GM15510 (cell line): ENCODE measurements around the gene STUB1.

ENCODE experiments used
- POLR2A ChIP-seq: IDR thresholded peaks from 3 replicates; pipeline ENCODE4 v1.6.1; 2011; ENCODE audit warnings: borderline replicate concordance; ENCODE audit not compliant: insufficient read length; ENCODE audit errors: extremely low read depth

Gene STUB1

DNA sequence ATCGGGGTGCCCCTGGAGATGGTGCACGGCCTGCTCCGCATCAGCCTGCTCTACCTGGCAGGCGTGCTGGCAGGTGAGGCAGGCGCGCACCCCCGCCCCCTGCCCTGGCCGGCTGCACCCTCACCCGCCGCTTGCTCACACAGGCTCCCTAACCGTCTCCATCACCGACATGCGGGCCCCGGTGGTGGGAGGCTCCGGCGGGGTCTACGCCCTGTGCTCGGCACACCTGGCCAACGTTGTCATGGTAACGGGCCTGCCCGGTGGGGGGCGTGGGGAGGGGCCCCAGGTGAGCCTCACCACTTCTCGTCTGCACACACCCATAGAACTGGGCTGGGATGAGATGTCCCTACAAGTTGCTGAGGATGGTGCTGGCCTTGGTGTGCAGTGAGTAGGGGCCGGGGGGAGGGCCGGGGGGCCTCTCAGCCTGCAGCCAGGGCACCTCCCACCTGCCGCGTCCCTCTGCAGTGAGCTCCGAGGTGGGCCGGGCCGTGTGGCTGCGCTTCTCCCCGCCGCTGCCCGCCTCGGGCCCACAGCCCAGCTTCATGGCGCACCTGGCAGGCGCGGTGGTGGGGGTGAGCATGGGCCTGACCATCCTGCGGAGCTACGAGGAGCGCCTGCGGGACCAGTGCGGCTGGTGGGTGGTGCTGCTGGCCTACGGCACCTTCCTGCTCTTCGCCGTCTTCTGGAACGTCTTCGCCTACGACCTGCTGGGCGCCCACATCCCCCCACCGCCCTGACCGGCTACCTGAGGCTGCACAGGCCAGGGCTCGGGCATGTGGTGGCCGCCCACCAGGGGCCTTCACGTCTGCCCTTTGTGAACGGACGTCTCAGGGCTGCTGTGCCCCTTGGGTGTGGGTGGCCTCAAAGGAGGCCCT is 2.7 kb upstream of the STUB1 start:
- TF ChIP-seq POLR2A, result no peak

DNA sequence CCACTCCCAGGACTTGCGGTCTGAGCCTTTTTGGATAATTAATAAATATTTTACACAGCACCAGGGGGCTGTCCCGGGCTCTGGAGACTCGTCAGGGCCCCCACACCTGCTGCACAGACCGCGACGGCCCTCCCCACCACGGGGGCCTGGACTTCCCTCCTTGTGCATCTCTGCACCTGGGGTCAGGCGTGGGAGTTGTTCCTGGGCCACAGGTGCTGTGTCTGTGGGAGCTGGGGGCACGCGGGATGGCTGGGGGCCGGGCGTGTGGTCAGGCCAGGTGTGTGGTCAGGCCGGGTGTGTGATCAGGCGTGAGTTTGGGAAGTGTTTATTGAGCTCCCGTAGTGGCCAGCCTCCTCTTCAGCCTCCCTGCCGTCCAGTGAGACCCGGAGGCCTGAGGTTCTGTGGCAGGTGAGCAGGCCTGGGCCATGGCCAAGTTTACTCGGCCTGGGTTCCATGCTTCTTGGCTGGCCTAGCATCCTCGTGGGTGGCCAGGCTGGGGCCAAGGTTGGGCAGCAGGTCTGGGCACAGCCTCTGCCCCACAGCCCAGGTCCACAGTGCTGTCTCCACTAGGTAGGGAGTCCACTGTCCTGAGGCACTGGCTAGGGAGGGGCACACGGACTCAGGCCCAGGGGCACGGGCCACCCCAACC is 1.9 kb upstream of the STUB1 start:
- no peak for TF ChIP-seq POLR2A

DNA sequence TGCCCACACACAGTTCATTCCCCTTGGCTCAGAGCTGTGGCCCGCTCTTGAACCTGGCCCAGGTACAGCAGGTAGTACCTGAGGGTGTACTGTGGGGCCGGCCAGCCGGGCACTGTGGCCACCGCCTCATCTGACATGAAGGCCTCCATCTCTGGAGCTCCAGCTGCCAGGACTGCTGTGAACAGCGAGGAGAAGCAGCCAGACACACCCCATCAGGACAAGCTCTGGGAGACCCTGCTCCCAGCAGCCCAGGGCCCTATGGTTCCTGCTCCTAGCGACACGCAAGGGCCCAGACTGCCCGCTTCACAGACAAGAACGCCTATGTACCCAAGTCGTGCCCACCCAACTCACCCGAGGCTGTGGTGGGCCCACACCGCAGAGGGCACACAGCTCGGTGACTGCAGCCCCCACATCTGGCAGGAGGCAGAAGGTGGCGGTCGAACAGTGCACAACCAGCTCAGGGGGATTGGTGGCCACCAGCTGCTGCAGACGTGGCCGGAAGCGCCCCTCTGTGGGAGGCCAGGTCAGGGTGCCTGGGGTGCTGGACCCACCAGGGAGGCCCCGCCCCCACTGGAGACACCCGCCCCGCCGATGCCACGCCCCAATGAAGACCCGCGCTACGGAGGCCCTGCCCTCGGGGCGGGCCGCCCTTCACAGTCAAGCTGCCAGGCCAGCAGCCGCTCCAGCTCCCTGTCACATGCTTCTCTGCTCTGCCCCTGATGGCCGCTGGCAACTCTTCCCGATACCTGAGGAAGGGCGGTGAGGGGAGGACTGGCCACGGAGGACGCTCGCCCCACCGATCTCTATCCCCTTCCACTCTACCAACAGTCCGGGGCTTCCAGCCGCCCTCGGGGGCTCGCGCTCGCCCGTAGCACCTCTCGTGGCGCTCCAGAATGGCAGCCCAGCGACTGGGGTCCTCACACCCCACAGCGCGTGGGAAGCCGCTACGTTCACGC is 1.1 kb upstream of the STUB1 start:
- TF ChIP-seq POLR2A, result peak; percentile 33

DNA sequence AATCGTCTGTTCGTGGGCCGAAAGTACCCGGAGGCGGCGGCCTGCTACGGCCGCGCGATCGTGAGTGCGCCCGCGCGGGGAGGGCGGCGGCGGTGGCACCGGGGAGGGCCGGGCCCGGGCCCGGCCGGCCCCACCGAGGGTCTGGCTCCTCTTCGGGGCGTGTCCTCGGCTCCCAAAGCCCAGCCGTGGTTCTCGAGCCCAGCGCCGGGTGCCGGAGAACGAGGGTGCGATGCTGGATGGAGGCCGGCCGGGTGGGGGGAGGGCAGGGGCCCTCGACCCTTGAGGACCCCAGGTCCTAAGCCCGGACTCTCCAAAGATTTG is 375 bp downstream of the STUB1 start:
- no peak for TF ChIP-seq POLR2A

DNA sequence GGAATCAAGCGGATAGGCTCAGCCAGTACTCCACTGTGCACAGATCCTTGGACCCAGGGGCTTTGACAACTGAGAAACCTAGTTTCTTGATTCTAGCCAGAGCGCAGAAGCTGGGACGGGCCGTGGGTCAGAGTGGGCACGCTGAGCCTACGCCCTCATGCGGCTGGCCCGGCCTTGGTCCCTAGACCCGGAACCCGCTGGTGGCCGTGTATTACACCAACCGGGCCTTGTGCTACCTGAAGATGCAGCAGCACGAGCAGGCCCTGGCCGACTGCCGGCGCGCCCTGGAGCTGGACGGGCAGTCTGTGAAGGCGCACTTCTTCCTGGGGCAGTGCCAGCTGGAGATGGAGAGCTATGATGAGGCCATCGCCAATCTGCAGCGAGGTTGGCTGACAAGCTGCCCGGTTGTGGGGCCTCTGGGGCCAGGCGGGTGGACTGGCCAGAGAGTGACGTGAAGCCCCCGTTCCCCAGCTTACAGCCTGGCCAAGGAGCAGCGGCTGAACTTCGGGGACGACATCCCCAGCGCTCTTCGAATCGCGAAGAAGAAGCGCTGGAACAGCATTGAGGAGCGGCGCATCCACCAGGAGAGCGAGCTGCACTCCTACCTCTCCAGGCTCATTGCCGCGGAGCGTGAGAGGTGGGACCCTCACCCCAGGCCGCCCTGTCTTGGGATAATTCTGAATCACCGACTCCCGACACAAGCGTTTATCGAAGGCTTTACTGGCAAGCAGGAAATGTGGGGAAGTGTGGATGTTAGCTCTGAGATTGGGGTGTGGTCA is 946 bp downstream of the STUB1 start:
- TF ChIP-seq POLR2A, result no peak

DNA sequence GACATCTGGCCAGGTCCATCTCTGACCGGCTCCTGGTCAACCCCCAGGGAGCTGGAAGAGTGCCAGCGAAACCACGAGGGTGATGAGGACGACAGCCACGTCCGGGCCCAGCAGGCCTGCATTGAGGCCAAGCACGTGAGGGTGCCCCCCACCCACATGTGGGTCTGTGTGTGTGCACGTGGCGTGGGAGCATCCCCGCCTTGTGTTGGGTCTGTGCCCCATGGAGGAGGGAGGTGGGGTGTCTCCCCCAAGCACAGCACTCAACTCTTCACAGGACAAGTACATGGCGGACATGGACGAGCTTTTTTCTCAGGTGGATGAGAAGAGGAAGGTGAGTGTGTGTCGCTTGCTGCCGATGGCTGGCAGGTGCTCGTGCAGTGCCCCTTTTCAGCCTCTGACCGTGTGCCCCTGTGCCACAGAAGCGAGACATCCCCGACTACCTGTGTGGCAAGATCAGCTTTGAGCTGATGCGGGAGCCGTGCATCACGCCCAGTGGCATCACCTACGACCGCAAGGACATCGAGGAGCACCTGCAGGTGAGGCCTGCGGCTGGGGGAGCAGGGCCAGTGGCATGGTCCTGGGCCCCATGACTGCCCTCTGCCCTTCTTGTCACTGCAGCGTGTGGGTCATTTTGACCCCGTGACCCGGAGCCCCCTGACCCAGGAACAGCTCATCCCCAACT is 1.7 kb downstream of the STUB1 start:
- no peak for TF ChIP-seq POLR2A

DNA sequence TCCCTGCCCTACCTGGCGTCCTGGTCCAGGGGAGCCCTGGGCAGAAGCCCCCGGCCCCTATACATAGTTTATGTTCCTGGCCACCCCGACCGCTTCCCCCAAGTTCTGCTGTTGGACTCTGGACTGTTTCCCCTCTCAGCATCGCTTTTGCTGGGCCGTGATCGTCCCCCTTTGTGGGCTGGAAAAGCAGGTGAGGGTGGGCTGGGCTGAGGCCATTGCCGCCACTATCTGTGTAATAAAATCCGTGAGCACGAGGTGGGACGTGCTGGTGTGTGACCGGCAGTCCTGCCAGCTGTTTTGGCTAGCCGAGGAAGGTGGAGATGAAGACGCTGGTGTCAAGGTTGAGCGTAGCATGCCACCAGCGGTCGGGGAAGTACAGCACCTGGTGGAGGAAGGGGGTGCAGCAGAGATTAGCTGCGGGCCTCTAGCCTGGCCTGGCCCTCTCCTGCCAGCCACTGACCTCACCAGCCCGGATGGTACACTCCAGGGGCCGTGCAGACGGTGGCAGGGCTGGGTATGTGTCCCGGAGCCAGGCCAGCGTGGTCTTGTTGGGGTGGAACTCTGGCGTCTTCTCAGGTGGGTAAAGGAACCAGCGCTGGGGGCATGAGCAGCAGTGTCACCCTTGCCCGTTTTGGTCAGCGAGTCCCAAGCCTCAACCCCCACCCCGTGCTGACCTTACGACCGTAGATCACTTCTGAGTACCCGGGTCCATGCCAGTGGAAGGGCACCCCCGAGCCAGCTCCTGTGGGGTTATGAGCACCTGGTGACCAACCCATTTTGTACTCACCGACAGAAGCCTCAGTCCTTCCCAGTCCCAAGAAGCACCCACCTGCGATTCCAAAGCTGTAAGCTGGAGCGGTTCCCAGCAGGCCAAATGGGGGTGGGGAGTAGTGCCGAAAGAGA is 2.5 kb downstream of the STUB1 start:
- TF ChIP-seq POLR2A, result no peak

DNA sequence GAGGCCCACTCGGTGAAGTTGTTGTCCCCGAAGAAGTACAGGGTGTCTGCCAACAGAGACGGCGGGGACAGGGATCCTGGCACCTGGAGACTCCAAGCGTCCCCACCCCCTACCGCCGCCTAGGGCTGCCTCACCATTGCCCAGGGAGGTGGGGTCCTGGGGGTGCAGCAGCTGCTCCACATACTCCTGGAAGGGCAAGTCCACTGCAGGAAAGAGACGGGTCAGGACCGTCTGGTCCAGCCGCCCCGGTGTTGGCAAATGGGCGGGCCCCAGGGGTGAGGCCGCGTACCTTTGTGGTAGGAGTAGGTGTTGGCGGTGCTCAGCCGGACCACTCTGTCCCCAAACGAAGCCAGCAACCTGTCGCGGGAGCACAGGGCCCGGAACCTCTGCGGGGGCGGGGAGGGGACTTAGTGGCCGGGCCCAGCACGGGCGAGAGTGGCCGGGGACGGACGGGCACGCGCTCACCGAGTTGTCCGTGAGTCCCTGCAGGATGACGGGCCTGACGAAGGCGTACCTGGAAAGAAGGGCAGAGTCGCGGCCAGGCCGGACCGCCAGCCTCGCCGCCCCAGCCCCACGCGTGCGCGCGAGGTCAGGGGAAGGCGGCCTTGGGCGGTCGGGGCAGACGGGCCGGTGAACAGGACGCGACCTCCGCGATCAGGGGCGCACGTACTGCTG is 3.3 kb downstream of the STUB1 start:
- no peak for TF ChIP-seq POLR2A

DNA sequence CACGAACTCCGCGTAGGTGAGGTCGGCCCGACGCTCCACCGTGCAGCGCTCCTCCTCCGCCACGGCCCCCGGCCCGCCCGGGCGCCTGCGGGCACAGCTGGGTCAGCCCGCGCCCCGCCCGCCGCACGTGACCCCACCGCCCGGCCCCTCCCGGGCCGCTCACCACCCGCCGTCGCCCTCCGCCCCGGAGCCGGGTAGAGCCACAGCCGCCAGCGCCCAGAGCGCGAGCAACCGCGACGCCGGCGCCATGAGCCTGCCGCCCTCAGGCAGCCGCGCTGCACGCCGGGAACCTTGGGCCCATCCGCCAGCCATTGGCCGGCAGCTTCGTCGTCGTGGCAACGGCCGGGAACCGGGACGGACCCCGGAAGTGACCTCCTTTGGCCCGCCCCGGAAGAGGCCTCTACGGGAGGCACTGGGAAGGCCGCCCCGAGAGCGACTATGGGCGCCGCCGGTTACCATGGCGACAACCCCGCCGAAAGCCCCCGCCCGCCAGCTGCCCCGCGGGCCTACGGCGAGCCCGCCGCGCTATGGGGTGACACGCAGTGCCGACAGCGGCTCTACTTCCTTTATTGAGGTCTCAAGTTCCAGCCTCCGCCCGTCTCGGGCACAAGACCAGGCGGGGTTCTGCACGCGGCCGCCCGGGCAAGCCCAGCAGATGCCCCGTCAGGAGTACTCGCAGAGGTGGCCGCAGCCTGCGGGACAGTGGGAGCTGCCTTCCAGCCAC is 4.0 kb downstream of the STUB1 start, which contains the start of gene JMJD8:
Gene JMJD8 (minus strand): TSS at position 264 of the 724 bp plus-strand sequence. CDS start 15 bp downstream, at position 249.
- peak; percentile 94 for TF ChIP-seq POLR2A

DNA sequence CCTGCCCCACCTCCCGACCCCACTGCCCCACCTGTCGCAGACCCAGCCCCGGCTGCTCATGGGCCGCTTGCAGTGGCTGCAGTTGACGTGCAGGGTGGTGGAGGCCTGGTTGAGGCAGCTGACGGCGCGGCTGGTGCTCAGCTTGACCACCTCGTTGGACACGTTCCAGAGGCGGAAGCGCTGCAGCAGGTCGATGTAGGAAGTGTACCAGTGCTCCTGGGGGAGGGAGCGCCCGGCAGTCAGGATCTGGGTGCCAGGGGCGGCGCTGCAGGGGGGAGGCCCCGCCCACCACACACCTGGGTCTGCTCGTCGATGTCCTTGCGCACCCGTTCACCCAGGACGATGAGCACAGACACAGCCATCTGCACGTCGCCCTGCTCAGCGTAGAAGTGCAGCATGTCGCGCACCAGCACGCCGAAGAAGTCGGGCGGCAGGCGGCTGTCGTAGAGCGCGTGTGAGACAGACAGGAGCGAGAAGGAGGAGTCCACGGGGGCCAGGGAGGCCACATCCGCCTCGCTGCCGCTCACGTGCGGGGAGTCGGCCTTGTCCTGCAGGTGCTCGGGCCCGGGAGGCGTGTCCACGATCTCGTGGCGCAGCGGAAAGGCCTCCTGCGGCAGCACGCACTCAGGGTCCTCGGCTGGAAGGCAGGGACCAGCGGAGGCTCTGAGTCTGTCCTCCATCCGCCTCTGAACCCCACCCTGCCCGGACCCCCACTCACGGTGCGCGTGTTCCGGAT is 4.9 kb downstream of the STUB1 start:
- TF ChIP-seq POLR2A, result no peak

DNA sequence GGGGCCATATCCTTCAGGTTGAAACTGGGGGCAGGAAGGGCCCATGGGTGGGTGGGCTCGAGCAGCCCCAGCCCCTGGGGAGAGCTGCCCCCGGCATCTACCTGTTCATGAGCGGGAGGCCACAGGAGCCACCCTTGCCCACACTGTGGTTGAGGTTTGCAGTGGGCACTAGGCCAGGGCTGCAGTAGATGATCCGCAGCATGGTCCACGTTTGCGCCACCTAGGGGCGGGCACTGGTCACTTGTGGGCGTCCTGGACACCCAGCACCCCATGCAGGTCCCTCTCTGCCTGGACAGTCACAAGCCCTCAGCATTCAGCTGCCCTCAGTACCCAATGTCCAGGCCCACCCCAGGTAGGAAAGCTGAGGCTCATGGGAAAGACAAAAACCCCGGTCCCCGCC is 5.8 kb downstream of the STUB1 start:
- TF ChIP-seq POLR2A, result no peak
